Right hindlimb (tissue), 1 donor: ENCODE results near the gene KIRREL3.

Source experiments
- DNase-seq: peaks from one replicate; pipeline ENCODE4 v3.0.0-alpha.2; 2018

The KIRREL3 gene

GRCh38 chr11:126522152-126522551, 478.4 kb downstream of the KIRREL3 start:
- DNase-seq, result no peak

- DNase-seq, result no peak
Measured at GRCh38 chr11:126521196-126521595, 479.4 kb downstream of the KIRREL3 start.

GRCh38 chr11:126519764-126520734, 480.5 kb downstream of the KIRREL3 start:
- peak; percentile 85 for DNase-seq

GRCh38 chr11:126518972-126519690, 481.4 kb downstream of the KIRREL3 start:
- no peak for DNase-seq

- DNase-seq, result peak; percentile 85
Measured at GRCh38 chr11:126518071-126518971, 482.2 kb downstream of the KIRREL3 start.

GRCh38 chr11:126515501-126515900, 485.1 kb downstream of the KIRREL3 start:
- no peak for DNase-seq

- no peak for DNase-seq
Measured at GRCh38 chr11:126514061-126514693, 486.4 kb downstream of the KIRREL3 start.

GRCh38 chr11:126512741-126513715, 487.5 kb downstream of the KIRREL3 start:
- no peak for DNase-seq

- no peak for DNase-seq
Measured at GRCh38 chr11:126512251-126512650, 488.3 kb downstream of the KIRREL3 start.

GRCh38 chr11:126511475-126512115, 489.0 kb downstream of the KIRREL3 start:
- no peak for DNase-seq

GRCh38 chr11:126510621-126511370, 489.8 kb downstream of the KIRREL3 start:
- DNase-seq, result no peak

GRCh38 chr11:126507646-126508045, 492.9 kb downstream of the KIRREL3 start:
- DNase-seq, result no peak

- no peak for DNase-seq
Measured at GRCh38 chr11:126506789-126507188, 493.8 kb downstream of the KIRREL3 start.

GRCh38 chr11:126502982-126503381, 497.6 kb downstream of the KIRREL3 start:
- no peak for DNase-seq

- DNase-seq, result no peak
Measured at GRCh38 chr11:126502159-126502558, 498.4 kb downstream of the KIRREL3 start.

GRCh38 chr11:126501641-126502040, 498.9 kb downstream of the KIRREL3 start:
- no peak for DNase-seq

GRCh38 chr11:126500981-126501380, 499.6 kb downstream of the KIRREL3 start:
- no peak for DNase-seq

- DNase-seq, result no peak
Measured at GRCh38 chr11:126499131-126499752, 501.3 kb downstream of the KIRREL3 start.

GRCh38 chr11:126498281-126498680, 502.3 kb downstream of the KIRREL3 start:
- no peak for DNase-seq
